GM12872 (cell line): ENCODE results near the gene RNLS.

Experiments
- TF ChIP-seq, protein P1 (sequence below): IDR thresholded peaks from 3 replicates; pipeline ENCODE4 v1.5.1; 2011; ENCODE audit warnings: low read depth, mild to moderate bottlenecking, low read length, moderate library complexity; ENCODE audit not compliant: insufficient read depth

The RNLS gene

DNA sequence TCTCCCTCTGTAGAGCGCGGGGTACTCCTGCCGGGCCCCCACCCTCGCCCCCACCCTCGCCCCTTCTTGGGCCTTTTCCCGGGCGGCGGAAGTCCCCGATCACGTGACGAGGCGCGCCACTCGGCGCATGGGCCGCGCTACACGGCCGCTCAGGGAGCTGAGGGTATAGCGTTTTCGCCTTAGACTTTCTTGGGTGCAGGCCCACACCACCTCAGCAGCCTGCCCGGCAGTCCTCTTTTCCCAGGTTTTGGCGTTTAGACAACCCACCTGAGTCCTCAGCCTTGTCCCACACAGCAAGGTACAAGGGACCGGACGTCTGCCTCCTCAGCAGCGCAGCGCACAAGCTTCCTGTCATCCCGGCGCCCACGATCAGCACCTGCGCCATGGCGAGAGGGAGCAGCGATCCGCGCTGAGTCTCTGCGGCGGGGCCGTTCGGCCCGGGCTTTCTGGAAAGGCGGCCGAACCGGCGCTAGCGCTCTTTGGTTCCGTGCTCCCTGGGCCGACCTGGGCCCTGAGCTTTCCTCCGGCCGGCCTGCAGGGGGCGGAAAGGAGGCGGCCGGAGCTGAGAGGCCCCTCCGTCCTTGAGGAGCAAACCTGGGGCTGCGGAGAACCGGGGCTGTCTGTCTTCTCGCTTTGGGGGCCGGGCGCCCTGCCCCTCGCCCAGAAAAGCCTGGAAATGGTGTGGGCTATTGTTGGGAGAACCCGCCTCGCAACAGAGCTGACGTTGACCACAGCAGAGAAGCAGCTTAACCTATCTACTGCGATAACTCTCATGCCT lies at the start of gene RNLS:
Gene RNLS, minus strand, starts transcription at position 513 of the 778 bp plus-strand sequence.
- TF ChIP-seq, protein P1, sequence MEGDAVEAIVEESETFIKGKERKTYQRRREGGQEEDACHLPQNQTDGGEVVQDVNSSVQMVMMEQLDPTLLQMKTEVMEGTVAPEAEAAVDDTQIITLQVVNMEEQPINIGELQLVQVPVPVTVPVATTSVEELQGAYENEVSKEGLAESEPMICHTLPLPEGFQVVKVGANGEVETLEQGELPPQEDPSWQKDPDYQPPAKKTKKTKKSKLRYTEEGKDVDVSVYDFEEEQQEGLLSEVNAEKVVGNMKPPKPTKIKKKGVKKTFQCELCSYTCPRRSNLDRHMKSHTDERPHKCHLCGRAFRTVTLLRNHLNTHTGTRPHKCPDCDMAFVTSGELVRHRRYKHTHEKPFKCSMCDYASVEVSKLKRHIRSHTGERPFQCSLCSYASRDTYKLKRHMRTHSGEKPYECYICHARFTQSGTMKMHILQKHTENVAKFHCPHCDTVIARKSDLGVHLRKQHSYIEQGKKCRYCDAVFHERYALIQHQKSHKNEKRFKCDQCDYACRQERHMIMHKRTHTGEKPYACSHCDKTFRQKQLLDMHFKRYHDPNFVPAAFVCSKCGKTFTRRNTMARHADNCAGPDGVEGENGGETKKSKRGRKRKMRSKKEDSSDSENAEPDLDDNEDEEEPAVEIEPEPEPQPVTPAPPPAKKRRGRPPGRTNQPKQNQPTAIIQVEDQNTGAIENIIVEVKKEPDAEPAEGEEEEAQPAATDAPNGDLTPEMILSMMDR: peak; percentile 75

DNA sequence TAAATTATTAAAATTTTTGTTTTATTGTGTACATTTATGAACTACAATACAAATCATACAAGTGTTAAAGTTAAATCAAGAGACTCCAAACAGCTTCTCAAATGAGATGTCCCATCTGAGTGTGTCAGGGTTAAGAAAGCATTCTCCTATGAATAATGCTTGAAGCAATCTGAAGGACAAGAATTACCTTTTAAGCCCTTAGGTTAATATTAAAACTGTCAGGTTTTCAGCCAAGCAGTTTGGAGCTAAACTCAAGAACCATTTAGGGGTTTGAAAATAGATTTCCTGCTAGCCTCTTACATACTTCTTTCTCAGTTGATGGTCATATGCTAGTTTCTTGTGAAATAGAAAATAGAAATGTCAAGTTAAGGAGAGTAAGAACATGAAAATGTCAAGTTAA lies 41.7 kb upstream of the RNLS start:
- TF ChIP-seq, protein P1: no peak

DNA sequence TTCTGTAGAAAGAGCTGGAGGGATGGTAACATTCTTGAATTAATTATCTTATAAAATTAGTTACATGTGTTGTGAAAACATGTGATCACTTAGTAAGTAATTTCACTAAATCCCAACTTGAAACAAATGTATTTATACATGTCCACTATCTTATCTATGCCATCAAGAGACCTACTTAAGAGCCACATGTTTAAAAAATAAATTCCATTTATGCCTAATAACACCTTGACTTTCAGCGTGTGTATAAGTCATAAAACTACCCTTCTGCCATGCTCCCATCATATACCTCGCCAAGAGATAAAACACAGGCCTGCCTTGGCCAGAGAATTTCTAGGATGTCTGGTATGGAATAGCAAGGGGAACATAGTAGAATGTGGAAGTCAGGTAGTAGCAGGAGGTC lies 40.7 kb upstream of the RNLS start:
- TF ChIP-seq, protein P1: no peak

DNA sequence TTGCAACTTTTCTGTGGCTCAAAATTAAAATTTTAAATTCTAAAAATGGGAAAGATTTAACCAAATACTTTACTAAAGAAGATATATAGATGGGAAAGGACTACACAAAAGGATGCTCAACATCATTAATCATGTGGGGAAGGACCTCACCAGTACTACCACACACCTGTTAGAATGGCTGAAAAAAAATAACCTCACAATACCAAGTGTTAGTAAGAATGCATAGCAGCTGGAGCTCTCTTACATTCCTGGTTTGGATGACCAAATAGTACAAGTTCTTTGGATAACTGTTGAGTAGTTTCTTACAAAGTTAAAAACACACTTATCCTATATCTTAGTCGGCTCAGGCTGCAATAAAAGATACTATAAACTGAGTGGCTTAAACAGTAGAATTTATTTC lies 37.3 kb upstream of the RNLS start:
- TF ChIP-seq, protein P1: no peak

DNA sequence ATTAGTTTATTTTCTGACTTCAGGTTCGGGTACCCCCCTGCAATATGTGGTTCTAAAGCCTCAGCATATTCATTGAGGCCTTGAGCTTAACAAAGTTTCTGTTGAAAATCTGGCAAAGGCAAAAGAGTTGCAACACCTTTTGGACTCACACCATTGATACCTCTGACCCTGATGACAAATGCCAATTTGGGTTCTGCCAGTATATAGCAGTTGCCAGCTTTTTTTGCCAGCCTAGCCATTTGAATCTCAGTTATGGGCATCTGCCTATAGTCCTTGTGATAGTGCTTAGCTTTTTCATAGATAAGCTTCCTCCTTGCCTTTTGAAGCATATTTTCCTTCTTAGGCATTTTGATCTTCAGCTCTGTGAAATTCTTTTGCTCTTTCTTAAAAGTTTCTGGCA lies 35.4 kb upstream of the RNLS start:
- TF ChIP-seq, protein P1: no peak

DNA sequence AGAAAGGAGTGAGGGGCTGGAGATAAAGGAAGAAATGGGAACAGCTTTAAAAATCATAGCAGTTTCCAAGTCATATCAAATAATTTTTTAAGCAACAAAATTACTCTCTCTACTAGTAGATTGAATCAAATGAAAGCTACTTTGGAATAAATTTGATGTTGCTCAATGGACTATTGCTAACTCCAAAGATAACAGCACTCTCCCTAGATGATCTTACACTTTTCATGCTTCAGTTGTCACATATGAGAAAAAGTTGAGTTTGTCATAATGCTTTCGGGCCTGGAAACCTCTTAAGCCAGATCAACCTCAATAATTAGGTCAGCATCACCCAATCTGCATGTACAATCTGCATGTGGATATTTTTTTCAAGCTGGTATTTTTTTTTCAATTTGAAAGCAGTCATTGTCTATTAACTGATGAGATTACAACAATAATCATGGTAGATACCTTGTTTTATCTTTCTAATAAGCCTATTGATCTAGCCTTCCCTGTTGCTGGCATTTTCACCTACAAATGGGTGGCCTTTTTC lies 34.7 kb upstream of the RNLS start:
- TF ChIP-seq, protein P1: no peak

DNA sequence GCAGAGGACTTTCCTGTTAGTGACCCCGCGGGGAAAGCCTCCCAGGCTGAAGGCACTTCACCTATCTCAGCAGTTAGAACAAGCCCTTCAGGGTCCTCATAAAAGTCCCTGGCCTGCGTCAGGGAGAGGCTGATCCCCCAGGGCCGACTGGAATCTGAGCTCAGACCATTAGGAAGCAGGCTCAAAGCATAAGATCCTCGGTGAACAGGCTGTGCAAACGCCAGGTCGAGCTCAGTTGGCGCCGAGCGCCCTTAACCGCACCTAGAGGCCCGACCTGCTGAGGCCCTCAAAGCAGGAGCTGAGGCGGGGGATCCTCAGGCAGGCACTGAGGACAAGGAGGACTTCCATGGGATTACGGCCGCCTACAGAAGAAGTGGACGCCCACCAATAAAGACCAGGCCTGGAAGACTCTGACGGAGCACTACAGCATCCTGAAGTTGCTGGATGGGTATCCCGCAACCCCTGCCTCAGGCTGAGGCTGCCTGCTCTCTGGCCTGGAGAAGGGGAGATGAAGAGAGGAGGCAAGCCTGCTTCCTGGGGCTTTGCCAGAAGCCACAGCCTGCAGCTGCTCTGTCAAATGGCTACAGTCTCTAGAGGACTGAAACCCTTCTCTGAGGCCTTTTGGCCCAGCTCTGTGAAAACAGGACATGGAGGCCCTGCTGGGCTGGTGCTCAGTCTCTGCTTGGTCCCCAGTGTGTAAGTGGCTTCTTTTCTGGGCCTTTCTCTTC lies 33.3 kb upstream of the RNLS start:
- TF ChIP-seq, protein P1: no peak
